VCaP (cell line): ENCODE results near the gene ARID4B.
A peak's percentile ranks its signal among the peaks of the same experiment; 100 is the strongest.

Experiments used
- H3K27ac ChIP-seq: fragments of 450-650 bp; 2 replicates; pipeline ENCODE4 v1.5.1; 2017
- TF ChIP-seq, protein P1 (sequence below): fragments of 450-650 bp; conservative IDR thresholded peaks from 2 replicates; pipeline ENCODE4 v1.5.1; 2017; ENCODE audit warnings: mild to moderate bottlenecking, moderate library complexity

ARID4B gene

GRCh38 chr1:235246022-235246948 lies 81.7 kb downstream of the ARID4B start:
- TF ChIP-seq, protein P1, sequence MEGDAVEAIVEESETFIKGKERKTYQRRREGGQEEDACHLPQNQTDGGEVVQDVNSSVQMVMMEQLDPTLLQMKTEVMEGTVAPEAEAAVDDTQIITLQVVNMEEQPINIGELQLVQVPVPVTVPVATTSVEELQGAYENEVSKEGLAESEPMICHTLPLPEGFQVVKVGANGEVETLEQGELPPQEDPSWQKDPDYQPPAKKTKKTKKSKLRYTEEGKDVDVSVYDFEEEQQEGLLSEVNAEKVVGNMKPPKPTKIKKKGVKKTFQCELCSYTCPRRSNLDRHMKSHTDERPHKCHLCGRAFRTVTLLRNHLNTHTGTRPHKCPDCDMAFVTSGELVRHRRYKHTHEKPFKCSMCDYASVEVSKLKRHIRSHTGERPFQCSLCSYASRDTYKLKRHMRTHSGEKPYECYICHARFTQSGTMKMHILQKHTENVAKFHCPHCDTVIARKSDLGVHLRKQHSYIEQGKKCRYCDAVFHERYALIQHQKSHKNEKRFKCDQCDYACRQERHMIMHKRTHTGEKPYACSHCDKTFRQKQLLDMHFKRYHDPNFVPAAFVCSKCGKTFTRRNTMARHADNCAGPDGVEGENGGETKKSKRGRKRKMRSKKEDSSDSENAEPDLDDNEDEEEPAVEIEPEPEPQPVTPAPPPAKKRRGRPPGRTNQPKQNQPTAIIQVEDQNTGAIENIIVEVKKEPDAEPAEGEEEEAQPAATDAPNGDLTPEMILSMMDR: no peak
- peak overlapping the region; percentile 48 for H3K27ac ChIP-seq

DNA sequence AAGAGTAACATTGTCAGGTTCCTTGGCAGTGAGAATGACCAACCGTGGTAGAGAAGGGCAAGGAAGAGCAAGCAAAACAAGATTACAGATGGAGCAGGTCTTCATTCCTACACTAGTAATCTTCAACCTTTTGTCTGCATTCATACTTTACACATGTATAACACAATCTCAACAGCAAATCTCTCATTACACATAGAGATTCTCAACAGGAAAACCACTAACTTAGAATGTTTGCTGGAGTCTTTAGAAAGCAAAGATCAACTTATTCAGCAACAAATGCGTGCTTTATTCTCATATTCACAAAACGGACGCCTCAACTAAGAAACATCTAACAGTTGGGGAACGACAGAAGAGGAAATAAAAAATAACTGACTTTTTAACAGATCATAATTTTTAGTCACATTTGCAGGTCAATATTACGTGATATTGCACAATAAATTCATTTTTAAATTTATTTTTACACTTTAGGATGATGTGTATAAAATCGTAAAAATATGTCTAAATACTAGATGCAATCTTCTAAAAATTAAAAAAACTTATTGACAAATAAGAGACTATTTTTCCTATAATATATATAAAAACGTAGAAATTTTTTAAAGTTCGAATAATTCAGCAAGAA lies 82.9 kb downstream of the ARID4B start:
- no peak overlapping the region for H3K27ac ChIP-seq
- TF ChIP-seq, protein P1: no peak

DNA sequence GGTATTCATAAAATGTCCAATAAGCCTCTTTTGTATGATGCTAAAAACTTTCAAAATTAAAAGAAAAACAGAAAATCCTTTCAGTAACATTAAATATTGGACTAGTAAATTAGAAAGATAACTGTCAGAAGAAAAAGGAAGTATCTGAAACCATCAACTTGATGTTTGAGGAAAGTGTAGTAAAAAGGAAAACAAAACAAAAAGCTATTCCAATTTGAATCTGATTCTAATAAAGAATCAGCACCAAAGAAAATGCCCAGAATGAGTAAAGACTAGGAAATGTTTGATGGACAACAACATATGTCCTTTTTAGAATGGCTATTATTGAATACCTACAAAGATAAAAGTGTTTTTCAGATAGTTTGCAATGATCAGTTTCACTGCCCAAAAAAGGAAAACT lies 87.0 kb downstream of the ARID4B start:
- H3K27ac ChIP-seq: no peak overlapping the region
- TF ChIP-seq, protein P1: no peak

- H3K27ac ChIP-seq: no peak overlapping the region
- TF ChIP-seq, protein P1: no peak
These were observed 88.1 kb downstream of the ARID4B start for GRCh38 chr1:235239851-235240250.

GRCh38 chr1:235238558-235238957 lies 89.4 kb downstream of the ARID4B start:
- TF ChIP-seq, protein P1: no peak
- no peak overlapping the region; the same call in 1 of the 2 replicates for H3K27ac ChIP-seq

DNA sequence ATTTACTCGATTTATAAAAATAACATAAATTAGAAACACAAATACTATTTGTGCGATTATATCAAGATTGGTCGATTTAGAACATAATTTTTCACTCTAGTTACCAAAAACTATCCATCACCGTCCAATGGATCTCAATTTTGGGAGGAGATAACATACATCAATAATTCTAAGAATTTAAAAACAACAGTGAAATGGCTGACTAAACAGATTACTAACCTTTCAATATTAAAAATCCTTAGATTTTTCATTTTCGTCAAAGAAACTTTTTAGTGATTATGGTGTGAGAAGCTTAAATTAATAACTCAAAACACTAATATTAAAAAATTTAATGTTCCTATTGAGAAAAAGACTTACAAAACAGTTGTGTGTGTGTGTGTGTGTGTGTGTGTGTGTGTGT lies 91.9 kb downstream of the ARID4B start:
- TF ChIP-seq, protein P1: no peak
- H3K27ac ChIP-seq: no peak overlapping the region

DNA sequence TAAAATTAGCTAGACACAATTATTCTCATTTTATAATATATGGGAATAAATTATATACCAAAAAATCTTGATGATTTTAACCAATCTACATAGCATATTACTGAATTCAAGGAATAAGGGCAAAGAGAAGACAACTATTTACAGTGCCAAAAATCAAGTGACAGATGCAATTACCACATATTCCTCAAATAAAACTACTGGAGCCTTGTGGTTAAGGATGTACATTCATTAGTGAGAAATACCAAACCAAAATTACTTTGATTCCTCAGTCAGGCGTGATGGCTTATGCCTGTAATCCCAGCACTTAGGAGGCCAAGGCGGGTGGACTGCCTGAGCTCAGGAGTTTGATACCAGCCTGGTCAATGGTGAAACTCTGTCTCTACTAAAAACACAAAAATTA lies 98.1 kb downstream of the ARID4B start:
- TF ChIP-seq, protein P1: no peak
- no peak overlapping the region for H3K27ac ChIP-seq
